Measurements from ENCODE around the gene RPN2. TPM values are rescaled to one million over a fixed set of nuclear protein-coding genes. Genes with fewer than 3 reads are reported as not detected.

The RPN2 gene
- total RNA-seq, 4 donors from 2014 or later, result 89.7 to 125 (median 111) TPM

DNA sequence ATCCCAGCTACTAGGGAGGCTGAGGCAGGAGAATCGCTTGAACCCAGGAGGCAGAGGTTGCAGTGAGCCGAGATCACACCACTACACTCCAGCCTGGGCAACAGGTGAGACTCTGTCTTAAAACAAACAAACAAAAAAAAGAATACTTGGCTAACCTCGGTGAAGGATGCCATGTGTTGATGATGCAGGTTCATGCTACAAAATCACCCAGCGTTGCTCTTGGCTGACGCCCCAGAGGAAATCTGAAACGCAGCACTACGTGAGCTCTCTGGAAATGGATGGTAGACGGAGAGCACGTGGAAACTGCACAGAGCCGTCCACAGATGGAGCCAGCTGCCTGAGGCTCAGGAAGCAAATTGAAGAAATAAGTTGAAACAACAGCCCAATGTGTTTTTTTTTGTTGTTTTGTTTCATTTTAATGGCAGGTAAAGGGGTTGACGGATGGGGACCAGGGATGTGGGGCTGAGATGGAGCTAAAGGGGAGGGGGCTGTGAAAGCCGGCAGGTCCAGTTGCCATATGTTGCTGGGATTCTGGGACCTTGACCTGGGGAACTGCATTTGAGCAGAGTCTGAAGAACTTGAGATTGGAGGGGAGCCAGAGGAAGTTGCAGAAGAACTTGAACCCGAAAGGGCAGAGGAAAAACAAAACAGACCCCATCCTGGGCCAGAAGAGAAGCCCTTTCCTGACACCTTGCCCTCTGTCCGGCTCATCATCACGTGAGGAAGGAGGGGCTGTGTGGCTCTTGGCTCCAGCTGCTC lies 97.5 kb downstream of the RPN2 start:
- 25% methylated on average over 15 of the region's 15 CpGs for WGBS
- DNase-seq (ENCODE audit: extremely low spot score), result no peak
- Histone ChIP-seq H3K9me3 (no peaks in the 10 kb centered on the region), H3K4me3 (peak overlapping the region in 1 of 4 donors; percentile 0), H3K27ac (replicated peaks in 1 of 4) (peak overlapping the region in 3 of 4 donors; percentile 21 to 55 (median 42)), H3K27me3 (no peaks in the 10 kb centered on the region), H3K4me1 (peaks cover 9 to 16% (median 12%) of the 10 kb centered on the region in 4 donors), H3K36me3 (no peaks in the 10 kb centered on the region)
- TF ChIP-seq POLR2AphosphoS5 (IDR thresholded peaks at IDR 0.05) (peak in 1 of 2 donors; percentile 45), CTCF (IDR thresholded peaks at IDR 0.05) (peak; percentile 10 to 37 (median 31)), POLR2A (IDR thresholded peaks at IDR 0.05; ENCODE audit: low read depth) (no peak), EP300 (IDR thresholded peaks at IDR 0.05) (no peak)
- intact Hi-C loops (cut with DNase I), result loop anchor here (10.0 kb wide), 1 partner anchor 82 kb away; no protein-coding TSS in a partner anchor

DNA sequence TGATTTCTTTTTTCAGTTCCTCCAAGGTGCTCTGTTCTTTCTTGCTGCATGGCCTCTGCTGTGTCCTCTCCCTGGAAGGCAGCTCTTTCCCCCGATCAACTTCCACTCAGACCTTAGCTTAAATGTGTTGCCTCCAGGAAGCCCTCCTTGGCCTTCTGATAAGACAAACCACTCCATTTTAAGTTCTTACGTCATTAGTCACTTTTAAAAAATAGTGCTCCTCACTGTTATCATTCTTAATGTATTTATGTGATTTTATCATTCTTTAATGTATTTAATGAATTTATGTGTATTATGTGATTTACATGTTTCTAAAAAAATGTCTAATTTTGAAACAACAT lies 98.1 kb downstream of the RPN2 start:
- intact Hi-C loops (cut with DNase I), result loop anchor here (10.0 kb wide), 1 partner anchor 82 kb away; no protein-coding TSS in a partner anchor
- no peaks in the 10 kb centered on the region for H3K36me3 ChIP-seq
- 71% methylated on average over 2 of the region's 2 CpGs for WGBS
- H3K9me3 ChIP-seq, result no peaks in the 10 kb centered on the region
- no peak for TF ChIP-seq EP300 (IDR thresholded peaks at IDR 0.05)
- TF ChIP-seq CTCF (IDR thresholded peaks at IDR 0.05), result no peak
- no peak for TF ChIP-seq POLR2AphosphoS5 (IDR thresholded peaks at IDR 0.05)
- no peak for TF ChIP-seq POLR2A (IDR thresholded peaks at IDR 0.05; ENCODE audit: low read depth)
- peak overlapping the region in 2 of 4 donors; percentile 21 to 42 for H3K27ac ChIP-seq (replicated peaks in 1 of 4)
- H3K4me3 ChIP-seq, result peak overlapping the region in 1 of 4 donors; percentile 0
- H3K4me1 ChIP-seq, result peaks cover 9 to 16% (median 13%) of the 10 kb centered on the region in 4 donors
- H3K27me3 ChIP-seq, result no peaks in the 10 kb centered on the region
- DNase-seq (ENCODE audit: extremely low spot score), result no peak

DNA sequence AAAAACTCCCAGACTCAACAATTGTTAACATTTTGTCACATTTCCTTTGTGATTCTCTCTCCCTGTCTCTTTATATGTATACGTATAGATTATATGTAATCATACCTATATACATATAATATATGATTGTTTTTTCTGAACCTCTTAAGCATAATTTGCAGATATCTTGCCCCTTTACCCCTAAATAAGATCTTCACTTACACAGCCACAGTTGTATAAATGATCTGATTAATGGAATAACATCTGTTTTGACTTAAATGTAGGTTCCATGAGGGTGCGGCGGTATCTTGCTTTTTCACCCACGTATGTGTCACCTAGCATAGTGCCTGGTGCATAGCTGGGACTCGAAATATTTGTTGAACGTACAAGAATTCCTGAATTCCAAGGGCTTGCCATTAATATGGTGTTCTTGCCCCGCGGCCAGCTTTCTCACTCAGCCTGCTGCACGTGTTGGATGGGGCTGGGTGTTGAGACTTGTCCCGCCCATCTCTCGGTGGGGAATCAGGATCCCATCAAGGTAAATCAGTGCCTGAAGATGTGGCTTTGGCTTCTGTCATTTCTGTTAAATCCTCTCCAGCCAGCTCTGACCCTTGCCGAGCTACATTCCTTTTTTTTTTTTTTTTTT lies 99.9 kb downstream of the RPN2 start:
- 81% methylated on average over 12 of the region's 12 CpGs for WGBS

GRCh38 chr20:37279820-37280219 lies 100.7 kb downstream of the RPN2 start:
- WGBS, result 82% methylated on average over 7 of the region's 8 CpGs
- Histone ChIP-seq H3K9me3 (no peaks in the 10 kb centered on the region), H3K36me3 (no peaks in the 10 kb centered on the region), H3K27ac (replicated peaks in 1 of 4) (no peak overlapping the region), H3K4me1 (peaks cover 9 to 24% (median 21%) of the 10 kb centered on the region in 4 donors), H3K27me3 (no peaks in the 10 kb centered on the region), H3K4me3 (no peak overlapping the region)
- no peak for DNase-seq (ENCODE audit: extremely low spot score)
- no peak for TF ChIP-seq EP300 (IDR thresholded peaks at IDR 0.05)
- TF ChIP-seq POLR2AphosphoS5 (IDR thresholded peaks at IDR 0.05), result no peak
- no peak for TF ChIP-seq POLR2A (IDR thresholded peaks at IDR 0.05; ENCODE audit: low read depth)
- no peak for TF ChIP-seq CTCF (IDR thresholded peaks at IDR 0.05)
- intact Hi-C loops (cut with DNase I), result loop anchor here (10.0 kb wide), 1 partner anchor 85 kb away; no protein-coding TSS in a partner anchor

More for the DNA sequence above, 99.9 kb downstream of the RPN2 start:
- H3K27ac ChIP-seq (replicated peaks in 1 of 4), result no peak overlapping the region
- H3K9me3 ChIP-seq, result no peaks in the 10 kb centered on the region
- H3K4me1 ChIP-seq, result peaks cover 9 to 24% (median 21%) of the 10 kb centered on the region in 4 donors
- TF ChIP-seq POLR2AphosphoS5 (IDR thresholded peaks at IDR 0.05) (no peak), EP300 (IDR thresholded peaks at IDR 0.05) (no peak)
- H3K4me3 ChIP-seq, result no peak overlapping the region
- intact Hi-C loops (cut with DNase I), result loop anchor here (10.0 kb wide), 1 partner anchor 84 kb away; no protein-coding TSS in a partner anchor
- H3K27me3 ChIP-seq, result no peaks in the 10 kb centered on the region
- no peak for DNase-seq (ENCODE audit: extremely low spot score)
- H3K36me3 ChIP-seq, result no peaks in the 10 kb centered on the region

DNA sequence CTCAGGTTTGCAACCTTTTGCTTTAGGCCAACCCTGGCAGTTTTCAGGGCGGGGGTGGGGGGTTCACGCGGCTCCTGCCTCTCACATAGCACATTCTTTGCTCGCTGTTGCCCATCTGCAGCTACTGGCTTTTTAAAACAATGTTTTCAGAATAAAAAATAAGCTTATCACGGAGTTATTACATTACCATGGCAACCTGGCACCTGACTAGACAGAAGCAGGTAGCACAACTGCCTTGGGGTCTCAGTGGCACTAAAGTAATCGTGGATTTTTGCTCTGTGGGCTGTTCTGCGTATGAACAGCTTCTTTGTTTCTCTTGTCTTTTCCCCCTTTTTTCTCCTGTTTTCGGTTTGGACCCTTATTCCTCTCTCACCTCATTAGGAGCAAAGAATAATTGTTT lies 101.3 kb downstream of the RPN2 start:
- TF ChIP-seq POLR2A (IDR thresholded peaks at IDR 0.05; ENCODE audit: low read depth) (no peak), EP300 (IDR thresholded peaks at IDR 0.05) (no peak), CTCF (IDR thresholded peaks at IDR 0.05) (no peak), POLR2AphosphoS5 (IDR thresholded peaks at IDR 0.05) (no peak)
- Histone ChIP-seq H3K9me3 (no peaks in the 10 kb centered on the region), H3K4me3 (no peak overlapping the region), H3K27me3 (no peaks in the 10 kb centered on the region), H3K36me3 (no peaks in the 10 kb centered on the region), H3K27ac (replicated peaks in 1 of 4) (no peak overlapping the region), H3K4me1 (peaks cover 9 to 24% (median 21%) of the 10 kb centered on the region in 4 donors)
- 81% methylated on average over 8 of the region's 8 CpGs for WGBS
- intact Hi-C loops (cut with DNase I), result no loop called here
- no peak for DNase-seq (ENCODE audit: extremely low spot score)
